Measurements from ENCODE around the gene PPIL1.

DNA sequence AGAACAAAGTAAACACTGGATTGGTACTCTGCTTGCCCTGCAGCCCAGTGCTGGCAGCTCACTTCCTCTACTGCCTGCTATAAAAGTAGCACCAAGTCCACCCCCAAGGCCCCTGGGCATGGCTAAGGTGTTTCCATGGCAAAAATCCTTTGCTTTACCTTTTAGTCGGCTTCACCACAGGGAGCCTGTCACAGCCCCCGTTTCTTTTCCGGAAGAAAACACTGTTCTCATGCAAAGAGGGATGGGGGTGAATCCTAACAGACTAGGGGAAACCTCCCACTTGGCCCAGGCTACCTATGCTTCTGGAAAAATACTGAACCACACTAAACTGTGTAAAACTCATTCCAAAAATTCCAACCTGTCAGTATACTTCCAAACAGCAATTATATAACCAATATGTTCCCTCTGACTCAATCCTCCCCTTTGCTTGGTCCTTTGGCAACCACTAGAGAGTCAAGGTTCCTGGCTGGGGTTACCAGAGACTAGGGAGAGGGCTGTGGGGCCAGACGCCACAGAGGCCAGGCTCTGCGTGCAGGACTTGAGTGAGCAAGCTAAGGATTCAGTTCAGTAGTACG is 16.1 kb downstream of the PPIL1 start:
- TF ChIP-seq MYC (IDR thresholded peaks at IDR 0.05; ENCODE audit: insufficient read depth, insufficient read length, insufficient replicate concordance, low read length, severe bottlenecking) (no peak), EGR1 (IDR thresholded peaks at IDR 0.05; ENCODE audit: borderline replicate concordance in 1 of 2, low read depth in 2 of 2, low read length in 2 of 2) (no peak), ZNF384 (IDR thresholded peaks at IDR 0.05; ENCODE audit: borderline replicate concordance, low read depth, low read length) (no peak), EZH2 (IDR thresholded peaks at IDR 0.05; ENCODE audit: borderline replicate concordance, control insufficient read depth, low read depth, low read length) (no peak), POLR2A (IDR thresholded peaks at IDR 0.05; ENCODE audit: low read depth, low read length) (no peak), MXI1 (IDR thresholded peaks at IDR 0.05; ENCODE audit: low read depth, low read length) (no peak), JUND (IDR thresholded peaks at IDR 0.05; ENCODE audit: low read depth, low read length) (no peak), NBN (IDR thresholded peaks at IDR 0.05) (no peak), EP300 (IDR thresholded peaks at IDR 0.05; ENCODE audit: borderline replicate concordance in 1 of 2, control insufficient read depth in 1 of 2, low read depth in 2 of 2, low read length in 2 of 2) (no peak), RAD21 (IDR thresholded peaks at IDR 0.05; ENCODE audit: insufficient read depth, low read depth, low read length) (no peak)
- TF ChIP-seq, protein P1, sequence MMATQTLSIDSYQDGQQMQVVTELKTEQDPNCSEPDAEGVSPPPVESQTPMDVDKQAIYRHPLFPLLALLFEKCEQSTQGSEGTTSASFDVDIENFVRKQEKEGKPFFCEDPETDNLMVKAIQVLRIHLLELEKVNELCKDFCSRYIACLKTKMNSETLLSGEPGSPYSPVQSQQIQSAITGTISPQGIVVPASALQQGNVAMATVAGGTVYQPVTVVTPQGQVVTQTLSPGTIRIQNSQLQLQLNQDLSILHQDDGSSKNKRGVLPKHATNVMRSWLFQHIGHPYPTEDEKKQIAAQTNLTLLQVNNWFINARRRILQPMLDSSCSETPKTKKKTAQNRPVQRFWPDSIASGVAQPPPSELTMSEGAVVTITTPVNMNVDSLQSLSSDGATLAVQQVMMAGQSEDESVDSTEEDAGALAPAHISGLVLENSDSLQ (IDR thresholded peaks at IDR 0.05) = no peak
- TF ChIP-seq, protein P2, sequence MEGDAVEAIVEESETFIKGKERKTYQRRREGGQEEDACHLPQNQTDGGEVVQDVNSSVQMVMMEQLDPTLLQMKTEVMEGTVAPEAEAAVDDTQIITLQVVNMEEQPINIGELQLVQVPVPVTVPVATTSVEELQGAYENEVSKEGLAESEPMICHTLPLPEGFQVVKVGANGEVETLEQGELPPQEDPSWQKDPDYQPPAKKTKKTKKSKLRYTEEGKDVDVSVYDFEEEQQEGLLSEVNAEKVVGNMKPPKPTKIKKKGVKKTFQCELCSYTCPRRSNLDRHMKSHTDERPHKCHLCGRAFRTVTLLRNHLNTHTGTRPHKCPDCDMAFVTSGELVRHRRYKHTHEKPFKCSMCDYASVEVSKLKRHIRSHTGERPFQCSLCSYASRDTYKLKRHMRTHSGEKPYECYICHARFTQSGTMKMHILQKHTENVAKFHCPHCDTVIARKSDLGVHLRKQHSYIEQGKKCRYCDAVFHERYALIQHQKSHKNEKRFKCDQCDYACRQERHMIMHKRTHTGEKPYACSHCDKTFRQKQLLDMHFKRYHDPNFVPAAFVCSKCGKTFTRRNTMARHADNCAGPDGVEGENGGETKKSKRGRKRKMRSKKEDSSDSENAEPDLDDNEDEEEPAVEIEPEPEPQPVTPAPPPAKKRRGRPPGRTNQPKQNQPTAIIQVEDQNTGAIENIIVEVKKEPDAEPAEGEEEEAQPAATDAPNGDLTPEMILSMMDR (IDR thresholded peaks at IDR 0.05 in 2 of 3, conservative IDR thresholded peaks at IDR 0.05 in 1 of 3; ENCODE audit: control insufficient read depth in 2 of 3, extremely low read depth in 1 of 3, insufficient read depth in 1 of 3, low read depth in 3 of 3, low read length in 3 of 3) = no peak
- TF ChIP-seq, protein P3, sequence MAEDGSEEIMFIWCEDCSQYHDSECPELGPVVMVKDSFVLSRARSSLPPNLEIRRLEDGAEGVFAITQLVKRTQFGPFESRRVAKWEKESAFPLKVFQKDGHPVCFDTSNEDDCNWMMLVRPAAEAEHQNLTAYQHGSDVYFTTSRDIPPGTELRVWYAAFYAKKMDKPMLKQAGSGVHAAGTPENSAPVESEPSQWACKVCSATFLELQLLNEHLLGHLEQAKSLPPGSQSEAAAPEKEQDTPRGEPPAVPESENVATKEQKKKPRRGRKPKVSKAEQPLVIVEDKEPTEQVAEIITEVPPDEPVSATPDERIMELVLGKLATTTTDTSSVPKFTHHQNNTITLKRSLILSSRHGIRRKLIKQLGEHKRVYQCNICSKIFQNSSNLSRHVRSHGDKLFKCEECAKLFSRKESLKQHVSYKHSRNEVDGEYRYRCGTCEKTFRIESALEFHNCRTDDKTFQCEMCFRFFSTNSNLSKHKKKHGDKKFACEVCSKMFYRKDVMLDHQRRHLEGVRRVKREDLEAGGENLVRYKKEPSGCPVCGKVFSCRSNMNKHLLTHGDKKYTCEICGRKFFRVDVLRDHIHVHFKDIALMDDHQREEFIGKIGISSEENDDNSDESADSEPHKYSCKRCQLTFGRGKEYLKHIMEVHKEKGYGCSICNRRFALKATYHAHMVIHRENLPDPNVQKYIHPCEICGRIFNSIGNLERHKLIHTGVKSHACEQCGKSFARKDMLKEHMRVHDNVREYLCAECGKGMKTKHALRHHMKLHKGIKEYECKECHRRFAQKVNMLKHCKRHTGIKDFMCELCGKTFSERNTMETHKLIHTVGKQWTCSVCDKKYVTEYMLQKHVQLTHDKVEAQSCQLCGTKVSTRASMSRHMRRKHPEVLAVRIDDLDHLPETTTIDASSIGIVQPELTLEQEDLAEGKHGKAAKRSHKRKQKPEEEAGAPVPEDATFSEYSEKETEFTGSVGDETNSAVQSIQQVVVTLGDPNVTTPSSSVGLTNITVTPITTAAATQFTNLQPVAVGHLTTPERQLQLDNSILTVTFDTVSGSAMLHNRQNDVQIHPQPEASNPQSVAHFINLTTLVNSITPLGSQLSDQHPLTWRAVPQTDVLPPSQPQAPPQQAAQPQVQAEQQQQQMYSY (CRISPR knock-in tag; IDR thresholded peaks at IDR 0.05) = no peak
- TF ChIP-seq, protein P4, sequence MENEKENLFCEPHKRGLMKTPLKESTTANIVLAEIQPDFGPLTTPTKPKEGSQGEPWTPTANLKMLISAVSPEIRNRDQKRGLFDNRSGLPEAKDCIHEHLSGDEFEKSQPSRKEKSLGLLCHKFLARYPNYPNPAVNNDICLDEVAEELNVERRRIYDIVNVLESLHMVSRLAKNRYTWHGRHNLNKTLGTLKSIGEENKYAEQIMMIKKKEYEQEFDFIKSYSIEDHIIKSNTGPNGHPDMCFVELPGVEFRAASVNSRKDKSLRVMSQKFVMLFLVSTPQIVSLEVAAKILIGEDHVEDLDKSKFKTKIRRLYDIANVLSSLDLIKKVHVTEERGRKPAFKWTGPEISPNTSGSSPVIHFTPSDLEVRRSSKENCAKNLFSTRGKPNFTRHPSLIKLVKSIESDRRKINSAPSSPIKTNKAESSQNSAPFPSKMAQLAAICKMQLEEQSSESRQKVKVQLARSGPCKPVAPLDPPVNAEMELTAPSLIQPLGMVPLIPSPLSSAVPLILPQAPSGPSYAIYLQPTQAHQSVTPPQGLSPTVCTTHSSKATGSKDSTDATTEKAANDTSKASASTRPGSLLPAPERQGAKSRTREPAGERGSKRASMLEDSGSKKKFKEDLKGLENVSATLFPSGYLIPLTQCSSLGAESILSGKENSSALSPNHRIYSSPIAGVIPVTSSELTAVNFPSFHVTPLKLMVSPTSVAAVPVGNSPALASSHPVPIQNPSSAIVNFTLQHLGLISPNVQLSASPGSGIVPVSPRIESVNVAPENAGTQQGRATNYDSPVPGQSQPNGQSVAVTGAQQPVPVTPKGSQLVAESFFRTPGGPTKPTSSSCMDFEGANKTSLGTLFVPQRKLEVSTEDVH (IDR thresholded peaks at IDR 0.05; ENCODE audit: low read depth, partially characterized antibody) = no peak

All from GM12878 (cell line).